T-helper 22 cell (primary cell): ENCODE data around the gene ADD2.
"Not testable (repeated sequence)": the region's sequence is repeated elsewhere in the genome, so short reads cannot be mapped to it uniquely, and the experiment has no call there.

Experiments used
- DNase-seq: peaks from one replicate; pipeline ENCODE4 v3.0.0-alpha.2; 2020; ENCODE audit warnings: low read depth

Gene ADD2, protein sequence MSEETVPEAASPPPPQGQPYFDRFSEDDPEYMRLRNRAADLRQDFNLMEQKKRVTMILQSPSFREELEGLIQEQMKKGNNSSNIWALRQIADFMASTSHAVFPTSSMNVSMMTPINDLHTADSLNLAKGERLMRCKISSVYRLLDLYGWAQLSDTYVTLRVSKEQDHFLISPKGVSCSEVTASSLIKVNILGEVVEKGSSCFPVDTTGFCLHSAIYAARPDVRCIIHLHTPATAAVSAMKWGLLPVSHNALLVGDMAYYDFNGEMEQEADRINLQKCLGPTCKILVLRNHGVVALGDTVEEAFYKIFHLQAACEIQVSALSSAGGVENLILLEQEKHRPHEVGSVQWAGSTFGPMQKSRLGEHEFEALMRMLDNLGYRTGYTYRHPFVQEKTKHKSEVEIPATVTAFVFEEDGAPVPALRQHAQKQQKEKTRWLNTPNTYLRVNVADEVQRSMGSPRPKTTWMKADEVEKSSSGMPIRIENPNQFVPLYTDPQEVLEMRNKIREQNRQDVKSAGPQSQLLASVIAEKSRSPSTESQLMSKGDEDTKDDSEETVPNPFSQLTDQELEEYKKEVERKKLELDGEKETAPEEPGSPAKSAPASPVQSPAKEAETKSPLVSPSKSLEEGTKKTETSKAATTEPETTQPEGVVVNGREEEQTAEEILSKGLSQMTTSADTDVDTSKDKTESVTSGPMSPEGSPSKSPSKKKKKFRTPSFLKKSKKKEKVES

GRCh38 chr2:70767699-70768589, at the start of gene ADD2:
TSS of gene ADD2 (minus strand) at chr2:70768200. CDS start at chr2:70706408, 61,792 bp downstream.
- DNase-seq, result no peak

DNA sequence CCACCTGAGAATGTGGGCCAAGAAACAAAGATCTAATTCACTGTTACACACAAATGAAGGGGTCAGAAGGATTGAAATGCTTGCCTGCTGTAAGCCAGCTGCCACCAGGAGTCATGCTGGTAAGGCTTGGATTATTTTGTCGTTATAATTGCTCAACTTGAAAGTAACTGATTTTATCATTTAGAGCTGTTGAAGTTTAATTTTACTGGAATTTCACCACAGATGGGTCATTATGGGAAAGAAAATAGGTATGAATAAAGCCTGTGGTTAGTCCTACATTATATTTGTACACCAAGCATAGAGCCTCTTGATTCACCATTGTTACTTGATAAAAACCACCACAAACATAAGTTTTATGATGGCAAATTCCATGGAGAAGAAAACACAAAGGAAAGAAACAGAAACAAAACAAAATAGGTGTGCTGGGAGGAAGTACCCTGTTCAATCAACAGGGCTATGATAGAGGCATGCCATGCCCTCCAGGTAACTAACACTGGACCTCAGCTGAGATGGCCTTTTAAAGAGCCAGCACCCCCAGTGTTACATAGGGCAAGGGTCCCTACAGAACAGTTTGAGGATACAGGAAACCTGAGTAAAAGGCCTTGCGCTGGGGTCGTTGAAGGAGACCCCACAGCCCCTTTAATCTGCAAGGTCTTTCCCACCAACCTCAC, 49.4 kb upstream of the ADD2 start:
- no peak for DNase-seq

GRCh38 chr2:70816726-70817125, 48.7 kb upstream of the ADD2 start:
- no peak for DNase-seq

GRCh38 chr2:70808983-70809958, 41.3 kb upstream of the ADD2 start:
- no peak for DNase-seq

DNA sequence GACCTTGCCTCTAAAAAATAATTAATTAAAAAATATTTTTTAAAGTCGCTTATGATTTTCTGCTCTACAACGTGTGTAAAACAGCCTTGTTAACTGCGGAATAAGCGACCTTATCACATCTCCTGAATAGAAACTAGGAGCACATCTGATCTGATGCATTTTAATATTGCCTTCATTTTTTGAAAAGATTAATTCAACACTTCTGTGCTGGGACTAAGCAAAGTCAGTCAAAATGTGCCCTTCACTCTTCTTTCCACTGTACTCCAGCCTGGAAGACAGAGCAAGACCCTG, 39.8 kb upstream of the ADD2 start:
- no peak for DNase-seq

- DNase-seq, result no peak
These were observed 39.3 kb upstream of the ADD2 start for GRCh38 chr2:70807102-70807827.

DNA sequence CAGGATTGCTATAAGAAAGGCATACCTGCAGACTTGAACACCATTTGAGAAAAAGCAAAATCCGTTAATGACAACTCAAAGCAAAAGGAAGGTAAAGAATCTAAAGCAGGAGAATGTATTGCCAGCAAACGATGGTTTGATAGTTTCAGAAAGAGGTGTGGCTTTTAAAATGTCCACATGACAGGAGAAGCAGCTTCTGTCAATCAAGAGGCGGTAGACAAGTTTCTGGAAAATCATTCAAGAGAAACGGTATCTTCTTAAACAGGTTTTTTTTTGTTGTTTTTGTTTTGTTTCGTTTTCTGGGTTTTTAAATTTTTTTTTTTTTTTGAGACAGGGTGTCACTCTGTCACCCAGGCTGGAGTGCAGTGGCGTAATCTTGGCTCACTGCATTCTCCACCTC, 38.6 kb upstream of the ADD2 start:
- DNase-seq, result no peak

DNA sequence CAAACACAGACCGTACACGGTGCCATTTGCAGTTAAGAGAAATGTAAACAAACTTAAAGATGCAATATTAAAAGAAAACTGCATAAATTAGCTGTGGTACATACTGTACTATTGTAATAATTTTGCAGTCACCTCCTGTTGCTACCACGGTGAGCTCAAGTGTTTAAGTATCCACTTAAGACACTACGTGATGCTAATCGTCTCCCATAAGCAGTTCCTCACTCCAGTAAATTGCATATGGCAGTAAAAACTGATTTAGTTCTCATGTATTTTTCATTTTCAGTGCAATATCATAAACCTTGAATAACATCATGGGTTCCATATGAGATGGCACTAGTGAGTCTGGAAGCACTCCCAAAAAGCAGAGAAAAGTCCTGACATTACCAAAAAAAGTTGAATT, 38.0 kb upstream of the ADD2 start:
- DNase-seq, result no peak

DNA sequence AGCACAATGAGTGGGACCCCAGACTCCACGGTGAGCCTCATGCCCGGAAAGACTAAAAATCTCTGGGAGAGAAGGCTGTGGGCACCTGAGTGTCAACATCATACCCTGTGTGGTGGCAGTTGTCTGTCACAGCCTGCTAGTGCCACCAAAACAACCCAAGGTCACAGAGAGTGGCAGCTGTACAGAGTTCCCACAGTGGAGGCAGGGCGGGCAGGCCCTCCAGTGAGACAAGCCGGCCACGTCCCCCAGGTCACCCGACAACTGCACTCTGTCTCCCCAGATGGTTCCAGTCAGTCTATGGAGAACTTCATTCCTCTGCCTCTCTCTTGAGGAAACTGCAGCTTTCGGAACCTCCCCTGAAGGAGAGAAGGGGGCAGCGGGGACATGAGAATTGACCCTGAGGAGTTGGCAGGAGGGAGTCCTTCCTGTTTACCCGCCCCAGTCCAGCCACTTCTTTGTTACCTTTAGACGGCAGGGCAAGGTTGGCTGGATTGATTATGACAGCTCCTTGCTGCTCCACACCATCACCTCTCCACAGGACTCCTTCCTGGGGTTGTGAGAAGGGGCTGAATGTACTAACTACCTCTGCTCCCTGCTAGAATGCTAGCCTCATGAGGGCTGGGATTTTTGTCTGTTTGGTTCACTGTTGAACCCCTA, 33.7 kb upstream of the ADD2 start:
- no peak for DNase-seq

DNA sequence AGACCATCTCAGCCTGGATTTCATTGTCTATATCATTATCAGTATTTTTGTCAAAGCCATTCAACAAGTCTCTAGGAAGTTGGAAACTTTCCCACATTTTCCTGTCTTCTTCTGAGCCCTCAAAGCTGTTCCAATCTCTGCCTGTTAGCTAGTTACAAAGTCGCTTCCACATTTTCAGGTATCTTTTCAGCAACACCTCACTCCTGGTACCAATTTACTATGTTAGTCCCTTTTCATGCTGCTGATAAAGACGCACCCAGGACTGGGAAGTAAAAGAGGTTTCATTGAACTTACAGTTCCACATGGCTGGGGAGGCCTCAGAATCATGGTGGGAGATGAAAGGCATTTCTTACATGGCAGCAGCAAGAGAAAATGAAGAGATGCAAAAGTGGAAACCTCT, 31.7 kb upstream of the ADD2 start:
- no peak for DNase-seq

DNA sequence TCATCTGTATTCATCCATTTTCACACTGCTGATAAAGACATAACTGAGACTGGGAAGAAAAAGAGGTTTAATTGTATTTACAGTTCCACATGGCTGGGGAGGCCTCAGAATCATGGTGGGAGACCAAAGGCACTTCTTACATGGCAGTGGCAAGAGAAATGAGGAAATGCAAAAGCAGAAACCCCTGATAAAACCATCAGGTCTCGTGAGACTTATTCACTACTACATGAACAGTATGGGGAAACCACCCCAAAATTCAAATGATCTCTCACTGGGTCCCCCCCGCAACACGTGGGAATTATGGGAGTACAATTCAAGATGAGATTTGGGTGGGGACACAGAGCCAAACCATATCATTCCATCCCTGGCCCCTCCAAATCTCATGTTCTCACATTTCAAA, 30.0 kb upstream of the ADD2 start:
- DNase-seq, result not testable (repeated sequence)

DNA sequence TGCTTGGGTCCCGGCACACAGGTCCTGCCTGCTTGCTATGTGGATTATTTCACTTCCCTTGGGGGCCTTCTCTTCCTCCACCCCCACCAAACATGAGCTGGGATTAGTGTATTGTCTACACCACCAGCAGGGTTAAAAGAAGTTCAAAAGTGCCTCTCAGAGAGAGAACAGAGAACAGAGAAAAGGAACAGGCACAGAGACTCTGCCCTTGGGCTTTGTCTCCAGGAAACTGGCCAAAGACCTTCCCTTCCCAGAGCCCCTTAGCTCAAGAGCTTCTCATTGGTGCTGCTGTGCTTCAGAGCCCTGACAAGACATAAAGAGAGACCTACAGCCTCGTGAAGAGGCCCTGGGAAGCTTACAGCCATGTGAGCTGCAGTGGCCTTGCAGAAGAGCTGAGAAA, 29.5 kb upstream of the ADD2 start:
- DNase-seq, result no peak

- DNase-seq, result no peak
These were observed 28.3 kb upstream of the ADD2 start for GRCh38 chr2:70796262-70796661.

- DNase-seq, result no peak
These were observed 27.4 kb upstream of the ADD2 start for GRCh38 chr2:70795164-70795995.

GRCh38 chr2:70793450-70793849, 25.4 kb upstream of the ADD2 start:
- DNase-seq, result no peak

DNA sequence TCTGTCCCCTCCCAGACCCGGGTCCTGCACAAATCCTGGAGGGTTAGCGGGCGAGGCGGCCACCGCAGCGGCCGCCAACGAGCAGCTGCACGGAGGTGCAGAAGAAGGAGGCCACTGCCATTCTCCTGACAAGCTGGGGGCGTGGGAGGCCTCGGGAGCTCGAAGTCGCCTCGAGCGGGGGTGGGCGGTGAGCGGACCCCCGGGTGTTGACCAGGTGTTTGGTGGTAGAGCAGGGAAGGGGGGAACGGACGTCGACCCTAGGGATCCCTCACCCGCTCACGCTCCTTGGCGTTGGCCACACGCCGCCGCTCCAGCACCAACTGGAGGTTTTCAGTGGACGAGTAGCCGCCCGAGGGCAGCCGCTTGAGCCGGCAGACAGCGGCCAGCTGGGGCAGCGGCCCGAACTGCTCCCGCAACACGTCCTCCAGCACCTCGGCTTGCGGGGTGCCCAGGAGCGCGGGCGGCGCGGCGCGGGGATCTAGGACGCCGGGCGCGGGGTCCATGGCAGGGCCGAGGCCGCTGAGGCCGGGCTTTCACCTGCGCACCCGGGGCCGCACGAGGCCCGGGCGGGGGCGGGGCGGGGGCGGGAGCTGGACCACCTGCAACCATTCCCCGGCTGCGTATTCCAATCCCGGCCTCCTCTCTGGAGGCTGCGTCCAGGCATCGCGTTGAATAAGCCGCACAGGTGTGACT, 22.3 kb upstream of the ADD2 start, which contains the start of gene FIGLA:
FIGLA (minus strand) TSS at position 508 of the 693 bp plus-strand sequence; CDS start at position 503, 5 bp downstream.
- DNase-seq, result no peak

GRCh38 chr2:70789304-70790135, 21.5 kb upstream of the ADD2 start:
- no peak for DNase-seq
